Measurements from ENCODE around the gene SYNDIG1. TPM values are rescaled to one million over a fixed set of nuclear protein-coding genes. Genes with fewer than 3 reads are reported as not detected.

SYNDIG1 gene
- total RNA-seq, 1 donor from 2014 or later: 5.6 TPM

DNA sequence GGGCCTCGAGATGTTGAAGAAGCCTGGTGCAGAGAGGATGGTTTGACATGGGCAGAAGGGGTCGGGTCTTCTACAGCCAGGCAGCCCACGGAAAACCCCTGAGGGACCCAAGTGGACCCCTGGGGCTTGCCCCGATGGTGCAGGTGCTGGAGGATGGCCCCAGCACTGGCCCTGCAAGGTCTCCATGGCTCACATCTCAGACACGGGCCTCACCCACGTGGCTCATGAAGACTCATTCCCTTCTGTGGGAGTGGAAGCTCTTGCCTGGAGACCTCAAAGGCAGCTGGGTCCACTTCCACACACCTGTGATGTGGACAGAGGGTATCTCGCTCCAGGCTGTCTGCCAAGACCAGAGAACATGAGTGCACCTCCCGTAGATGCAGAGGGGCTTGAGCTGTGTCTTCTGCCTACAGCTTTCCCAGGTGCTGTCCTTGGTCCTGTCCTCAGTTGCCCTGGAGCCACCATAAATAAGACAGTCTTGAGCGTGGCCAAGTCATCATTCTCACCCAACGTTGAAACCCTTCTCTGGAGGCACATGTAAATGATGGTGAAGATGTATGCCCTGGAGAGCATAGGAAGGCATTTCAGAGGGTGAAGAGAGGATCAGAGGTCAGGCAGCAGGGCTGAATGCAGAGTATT lies 108.0 kb downstream of the SYNDIG1 start:
- Mint-ChIP-seq H3K4me1 (ENCODE audit: low read depth) (no peaks in the 10 kb centered on the region), H3K36me3 (ENCODE audit: low read depth) (no peaks in the 10 kb centered on the region), H3K27me3 (ENCODE audit: low read depth) (no peaks in the 10 kb centered on the region), H3K9me3 (ENCODE audit: low read depth) (no peaks in the 10 kb centered on the region), H3K27ac (ENCODE audit: unreplicated experiment) (no peak overlapping the region), H3K4me3 (ENCODE audit: unreplicated experiment) (no peak overlapping the region)
- DNase-seq (ENCODE audit: low spot score): no peak
- TF ChIP-seq, protein P1, sequence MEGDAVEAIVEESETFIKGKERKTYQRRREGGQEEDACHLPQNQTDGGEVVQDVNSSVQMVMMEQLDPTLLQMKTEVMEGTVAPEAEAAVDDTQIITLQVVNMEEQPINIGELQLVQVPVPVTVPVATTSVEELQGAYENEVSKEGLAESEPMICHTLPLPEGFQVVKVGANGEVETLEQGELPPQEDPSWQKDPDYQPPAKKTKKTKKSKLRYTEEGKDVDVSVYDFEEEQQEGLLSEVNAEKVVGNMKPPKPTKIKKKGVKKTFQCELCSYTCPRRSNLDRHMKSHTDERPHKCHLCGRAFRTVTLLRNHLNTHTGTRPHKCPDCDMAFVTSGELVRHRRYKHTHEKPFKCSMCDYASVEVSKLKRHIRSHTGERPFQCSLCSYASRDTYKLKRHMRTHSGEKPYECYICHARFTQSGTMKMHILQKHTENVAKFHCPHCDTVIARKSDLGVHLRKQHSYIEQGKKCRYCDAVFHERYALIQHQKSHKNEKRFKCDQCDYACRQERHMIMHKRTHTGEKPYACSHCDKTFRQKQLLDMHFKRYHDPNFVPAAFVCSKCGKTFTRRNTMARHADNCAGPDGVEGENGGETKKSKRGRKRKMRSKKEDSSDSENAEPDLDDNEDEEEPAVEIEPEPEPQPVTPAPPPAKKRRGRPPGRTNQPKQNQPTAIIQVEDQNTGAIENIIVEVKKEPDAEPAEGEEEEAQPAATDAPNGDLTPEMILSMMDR (IDR thresholded peaks at IDR 0.05): no peak

DNA sequence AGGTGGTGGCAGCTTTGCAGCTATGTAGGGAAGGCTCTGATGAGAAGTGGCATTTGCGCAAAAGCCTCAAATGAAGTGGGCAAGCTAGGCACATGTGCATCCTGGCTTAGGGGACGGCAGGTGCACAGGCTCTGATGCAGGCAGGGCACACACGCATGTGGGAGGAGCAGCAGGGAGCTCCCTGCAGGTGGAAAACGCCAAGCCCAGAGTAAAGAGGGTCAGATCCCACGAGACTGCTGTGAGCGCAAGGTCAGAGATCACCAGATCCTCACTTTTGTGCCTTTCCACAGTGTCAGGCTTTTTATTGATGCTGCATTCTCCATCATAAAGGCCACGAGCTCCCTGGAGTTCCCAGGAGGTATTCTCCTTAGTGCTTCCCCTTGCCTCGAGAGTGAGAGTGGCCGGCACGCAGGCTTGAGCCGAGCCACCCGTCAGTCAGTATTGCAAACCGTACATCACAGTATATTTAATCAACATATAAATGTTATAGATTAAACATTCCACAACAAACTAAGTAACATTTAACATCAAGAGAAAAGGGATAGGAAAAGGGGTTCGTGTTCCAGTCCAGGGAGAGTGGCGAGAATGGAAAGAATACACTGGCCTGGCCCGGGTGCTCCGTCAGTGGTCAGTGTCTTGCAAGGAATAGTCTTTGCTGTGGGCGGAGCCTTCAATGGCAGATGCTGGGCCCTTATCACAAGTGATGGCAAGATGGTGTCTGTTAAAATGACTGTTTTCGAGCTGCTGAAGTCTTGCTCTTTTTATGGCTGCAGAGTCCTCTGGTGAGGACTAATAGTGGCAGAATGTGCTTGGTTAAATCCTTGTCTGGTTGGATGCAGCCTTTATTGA lies 109.4 kb downstream of the SYNDIG1 start:
- no peak overlapping the region for H3K4me3 Mint-ChIP-seq (ENCODE audit: unreplicated experiment)
- no peaks in the 10 kb centered on the region for H3K27me3 Mint-ChIP-seq (ENCODE audit: low read depth)
- H3K36me3 Mint-ChIP-seq (ENCODE audit: low read depth): no peaks in the 10 kb centered on the region
- no peaks in the 10 kb centered on the region for H3K4me1 Mint-ChIP-seq (ENCODE audit: low read depth)
- TF ChIP-seq, protein P1 (IDR thresholded peaks at IDR 0.05): no peak
- no peak for DNase-seq (ENCODE audit: low spot score)
- H3K27ac Mint-ChIP-seq (ENCODE audit: unreplicated experiment): no peak overlapping the region
- no peaks in the 10 kb centered on the region for H3K9me3 Mint-ChIP-seq (ENCODE audit: low read depth)

DNA sequence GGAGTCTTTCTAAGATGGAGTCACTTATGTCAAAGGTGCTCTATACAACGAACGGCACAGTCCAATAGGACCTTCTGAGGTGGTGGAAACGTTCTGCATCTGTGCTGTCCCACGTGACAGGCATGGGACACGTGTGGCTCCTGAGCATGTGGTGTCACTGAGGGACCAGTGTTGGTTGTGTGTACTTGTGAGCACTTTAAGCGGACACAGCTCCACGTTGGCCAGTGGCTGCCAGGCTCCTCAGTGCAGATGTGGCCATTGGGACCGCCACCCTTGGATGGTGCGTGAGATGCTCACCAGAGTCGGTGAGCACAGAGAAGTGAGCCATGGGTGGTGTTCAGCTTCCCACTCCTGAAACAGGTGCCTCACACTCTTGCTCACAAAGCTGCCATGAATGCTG lies 110.0 kb downstream of the SYNDIG1 start:
- no peaks in the 10 kb centered on the region for H3K27me3 Mint-ChIP-seq (ENCODE audit: low read depth)
- TF ChIP-seq, protein P1 (IDR thresholded peaks at IDR 0.05): no peak
- H3K4me3 Mint-ChIP-seq (ENCODE audit: unreplicated experiment): no peak overlapping the region
- H3K27ac Mint-ChIP-seq (ENCODE audit: unreplicated experiment): no peak overlapping the region
- no peaks in the 10 kb centered on the region for H3K9me3 Mint-ChIP-seq (ENCODE audit: low read depth)
- no peaks in the 10 kb centered on the region for H3K4me1 Mint-ChIP-seq (ENCODE audit: low read depth)
- no peaks in the 10 kb centered on the region for H3K36me3 Mint-ChIP-seq (ENCODE audit: low read depth)
- DNase-seq (ENCODE audit: low spot score): no peak

DNA sequence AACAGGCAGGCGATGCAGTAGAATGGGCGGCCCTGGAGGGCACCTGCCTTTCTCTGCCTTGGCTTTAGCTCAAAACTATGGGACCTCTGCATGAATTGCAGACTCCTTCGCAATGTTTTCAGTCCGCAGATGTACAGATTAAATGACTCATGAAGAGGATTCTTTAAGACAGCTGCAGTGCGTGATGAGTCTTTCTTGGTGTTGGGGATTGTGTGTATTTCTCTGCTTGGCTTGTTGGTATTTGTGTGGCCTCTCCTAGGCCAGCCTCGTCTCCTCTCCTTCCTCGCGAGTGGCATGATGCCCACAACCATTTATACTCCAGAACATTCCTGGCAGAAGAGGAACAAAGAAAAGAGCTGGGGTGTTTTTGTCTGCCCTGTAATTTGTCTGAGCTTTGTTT lies 110.6 kb downstream of the SYNDIG1 start:
- no peak for DNase-seq (ENCODE audit: low spot score)
- TF ChIP-seq, protein P1 (IDR thresholded peaks at IDR 0.05): no peak
- no peak overlapping the region for H3K4me3 Mint-ChIP-seq (ENCODE audit: unreplicated experiment)
- H3K27ac Mint-ChIP-seq (ENCODE audit: unreplicated experiment): no peak overlapping the region
- H3K36me3 Mint-ChIP-seq (ENCODE audit: low read depth): no peaks in the 10 kb centered on the region
- no peaks in the 10 kb centered on the region for H3K4me1 Mint-ChIP-seq (ENCODE audit: low read depth)
- H3K27me3 Mint-ChIP-seq (ENCODE audit: low read depth): no peaks in the 10 kb centered on the region
- H3K9me3 Mint-ChIP-seq (ENCODE audit: low read depth): no peaks in the 10 kb centered on the region

DNA sequence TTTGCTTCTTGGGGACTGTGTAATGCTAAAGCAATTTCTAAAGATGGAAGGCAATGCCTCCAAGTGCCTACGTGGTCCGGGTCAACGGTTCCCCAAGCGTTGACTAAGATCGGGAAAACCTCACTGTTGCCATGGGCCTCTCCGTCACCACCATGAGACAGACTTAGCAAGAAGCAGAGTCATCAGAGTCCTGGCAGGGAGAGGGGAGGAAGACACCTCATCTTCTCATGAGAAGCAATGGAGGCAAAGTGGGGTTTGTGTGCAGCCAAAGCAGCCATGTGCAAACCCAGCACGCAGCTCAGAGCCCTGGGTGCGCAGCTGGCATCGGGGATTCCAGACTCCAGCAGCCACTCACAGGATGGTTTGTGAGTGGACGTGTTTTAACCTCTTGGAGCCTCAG lies 111.4 kb downstream of the SYNDIG1 start:
- DNase-seq (ENCODE audit: low spot score): no peak
- H3K36me3 Mint-ChIP-seq (ENCODE audit: low read depth): no peaks in the 10 kb centered on the region
- no peak overlapping the region for H3K27ac Mint-ChIP-seq (ENCODE audit: unreplicated experiment)
- TF ChIP-seq, protein P1 (IDR thresholded peaks at IDR 0.05): no peak
- H3K4me3 Mint-ChIP-seq (ENCODE audit: unreplicated experiment): no peak overlapping the region
- H3K27me3 Mint-ChIP-seq (ENCODE audit: low read depth): no peaks in the 10 kb centered on the region
- no peaks in the 10 kb centered on the region for H3K9me3 Mint-ChIP-seq (ENCODE audit: low read depth)
- no peaks in the 10 kb centered on the region for H3K4me1 Mint-ChIP-seq (ENCODE audit: low read depth)
